SKM-1 treated with dmso at 0.1 percent for 144 hours (cell line): ENCODE results near the gene CYB5D1.

Experiments
- DNase-seq: peaks from one replicate; lab custom pipeline; 2025; ENCODE audit not compliant: unreplicated experiment; lab: John Stamatoyannopoulos, UW

Gene CYB5D1

DNA sequence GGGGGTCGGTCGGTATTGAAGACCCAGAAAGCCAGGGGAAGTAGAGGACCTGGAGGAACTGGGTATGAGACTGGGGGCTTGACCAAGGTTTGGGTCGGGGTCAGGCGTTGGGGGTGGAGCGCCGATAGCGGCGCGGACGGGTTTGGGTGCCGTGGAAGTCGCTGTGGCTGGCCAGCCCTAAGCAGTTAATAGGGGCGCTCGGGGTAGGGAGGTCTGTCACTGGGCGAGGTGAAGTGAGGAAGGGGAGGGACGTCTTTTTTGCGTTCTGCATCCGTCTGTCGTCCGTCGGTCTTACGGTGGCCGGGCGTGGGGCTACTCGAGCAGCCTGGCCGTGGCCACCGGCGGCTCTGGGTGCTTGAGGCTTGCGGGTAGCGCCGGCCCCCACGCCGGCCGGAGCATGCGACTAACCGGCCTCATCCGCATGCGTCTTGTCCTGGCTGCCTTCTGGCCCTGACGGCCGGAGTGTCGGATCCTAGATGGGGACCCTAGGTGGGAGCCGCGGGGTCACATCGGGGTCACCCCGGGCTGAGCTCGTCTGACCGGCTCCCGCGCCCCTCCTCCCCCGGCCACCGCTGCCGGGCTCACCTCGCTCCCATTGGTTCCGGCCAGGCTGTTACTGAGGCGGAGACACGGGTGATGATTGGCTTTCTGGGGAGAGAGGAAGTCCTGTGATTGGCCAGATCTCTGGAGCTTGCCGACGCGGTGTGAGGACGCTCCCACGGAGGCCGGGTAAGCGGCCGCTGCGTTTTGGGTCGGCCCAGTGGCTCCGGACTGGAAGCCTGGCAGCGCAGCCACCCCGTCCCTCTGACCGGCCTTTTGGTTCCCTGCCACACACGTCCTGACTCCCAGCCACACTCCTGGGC, 13.3 kb upstream of the CYB5D1 start:
- peak; percentile 75 for DNase-seq

DNA sequence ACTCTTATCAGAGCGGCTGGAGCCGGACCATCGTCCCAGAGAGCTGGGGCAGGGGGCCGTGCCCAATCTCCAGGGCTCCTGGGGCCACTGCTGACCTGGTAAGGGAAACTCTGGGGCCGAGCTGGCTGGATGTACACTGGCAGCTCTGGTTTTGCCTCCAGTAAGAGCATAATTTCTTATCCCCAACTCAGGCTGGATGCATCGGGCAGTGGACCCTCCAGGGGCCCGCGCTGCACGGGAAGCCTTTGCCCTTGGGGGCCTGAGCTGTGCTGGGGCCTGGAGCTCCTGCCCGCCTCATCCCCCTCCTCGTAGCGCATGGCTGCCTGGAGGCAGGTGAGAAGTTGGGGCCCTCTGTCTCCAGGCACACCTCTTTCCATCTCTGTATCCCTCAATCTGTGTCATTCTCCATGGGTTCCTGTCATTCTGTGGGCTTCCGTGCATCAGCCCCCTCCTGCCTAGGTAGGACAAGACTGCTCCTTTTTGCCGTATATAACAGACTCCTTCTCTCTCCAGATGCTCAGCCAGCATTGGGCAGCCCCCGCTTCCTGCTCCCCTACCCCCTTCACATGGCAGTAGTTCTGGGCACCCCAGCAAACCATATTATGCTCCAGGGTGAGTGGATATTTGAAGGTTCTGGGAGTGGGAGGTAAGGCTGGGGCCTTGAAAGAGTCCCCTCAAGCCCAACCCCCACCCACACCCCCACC, 12.3 kb upstream of the CYB5D1 start:
- DNase-seq, result no peak

DNA sequence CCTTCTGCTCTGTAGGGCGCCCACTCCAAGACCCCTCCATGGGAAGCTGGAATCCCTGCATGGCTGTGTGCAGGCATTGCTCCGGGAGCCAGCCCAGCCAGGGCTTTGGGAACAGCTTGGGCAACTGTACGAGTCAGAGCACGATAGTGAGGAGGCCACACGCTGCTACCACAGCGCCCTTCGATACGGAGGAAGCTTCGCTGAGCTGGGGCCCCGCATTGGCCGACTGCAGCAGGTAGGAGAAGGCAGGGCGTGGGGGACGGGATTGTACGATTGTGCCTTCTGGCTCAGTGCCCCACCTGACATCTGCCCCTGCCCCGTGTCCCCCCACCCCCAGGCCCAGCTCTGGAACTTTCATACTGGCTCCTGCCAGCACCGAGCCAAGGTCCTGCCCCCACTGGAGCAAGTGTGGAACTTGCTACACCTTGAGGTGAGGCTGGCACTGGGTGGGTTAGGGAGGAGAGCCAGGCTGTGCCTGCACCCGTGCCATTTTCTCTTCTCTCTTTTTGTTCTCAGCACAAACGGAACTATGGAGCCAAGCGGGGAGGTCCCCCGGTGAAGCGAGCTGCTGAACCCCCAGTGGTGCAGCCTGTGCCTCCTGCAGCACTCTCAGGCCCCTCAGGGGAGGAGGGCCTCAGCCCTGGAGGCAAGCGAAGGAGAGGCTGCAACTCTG, 11.6 kb upstream of the CYB5D1 start:
- DNase-seq, result no peak

DNA sequence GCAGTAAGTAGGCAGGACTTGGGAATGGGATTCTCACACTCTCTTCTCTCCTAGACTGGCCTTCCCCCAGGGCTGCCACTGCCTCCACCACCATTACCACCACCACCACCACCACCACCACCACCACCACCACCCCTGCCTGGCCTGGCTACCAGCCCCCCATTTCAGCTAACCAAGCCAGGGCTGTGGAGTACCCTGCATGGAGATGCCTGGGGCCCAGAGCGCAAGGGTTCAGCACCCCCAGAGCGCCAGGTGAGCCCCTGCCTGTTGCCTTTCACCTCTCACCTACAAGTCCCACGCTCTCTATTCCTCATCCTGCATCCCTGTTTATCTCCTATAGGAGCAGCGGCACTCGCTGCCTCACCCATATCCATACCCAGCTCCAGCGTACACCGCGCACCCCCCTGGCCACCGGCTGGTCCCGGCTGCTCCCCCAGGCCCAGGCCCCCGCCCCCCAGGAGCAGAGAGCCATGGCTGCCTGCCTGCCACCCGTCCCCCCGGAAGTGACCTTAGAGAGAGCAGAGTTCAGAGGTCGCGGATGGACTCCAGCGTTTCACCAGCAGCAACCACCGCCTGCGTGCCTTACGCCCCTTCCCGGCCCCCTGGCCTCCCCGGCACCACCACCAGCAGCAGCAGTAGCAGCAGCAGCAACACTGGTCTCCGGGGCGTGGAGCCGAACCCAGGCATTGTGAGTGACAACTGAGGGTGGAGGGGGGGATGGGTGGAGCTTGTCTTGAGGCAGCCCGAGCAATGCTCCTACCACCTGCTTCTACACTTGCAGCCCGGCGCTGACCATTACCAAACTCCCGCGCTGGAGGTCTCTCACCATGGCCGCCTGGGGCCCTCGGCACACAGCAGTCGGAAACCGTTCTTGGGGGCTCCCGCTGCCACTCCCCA, 10.8 kb upstream of the CYB5D1 start:
- no peak for DNase-seq

DNA sequence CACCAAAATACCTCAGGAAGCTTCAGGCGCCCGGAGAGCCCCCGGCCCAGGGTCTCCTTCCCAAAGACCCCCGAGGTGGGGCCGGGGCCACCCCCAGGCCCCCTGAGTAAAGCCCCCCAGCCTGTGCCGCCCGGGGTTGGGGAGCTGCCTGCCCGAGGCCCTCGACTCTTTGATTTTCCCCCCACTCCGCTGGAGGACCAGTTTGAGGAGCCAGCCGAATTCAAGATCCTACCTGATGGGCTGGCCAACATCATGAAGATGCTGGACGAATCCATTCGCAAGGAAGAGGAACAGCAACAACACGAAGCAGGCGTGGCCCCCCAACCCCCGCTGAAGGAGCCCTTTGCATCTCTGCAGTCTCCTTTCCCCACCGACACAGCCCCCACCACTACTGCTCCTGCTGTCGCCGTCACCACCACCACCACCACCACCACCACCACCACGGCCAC, 9.6 kb upstream of the CYB5D1 start:
- no peak for DNase-seq

DNA sequence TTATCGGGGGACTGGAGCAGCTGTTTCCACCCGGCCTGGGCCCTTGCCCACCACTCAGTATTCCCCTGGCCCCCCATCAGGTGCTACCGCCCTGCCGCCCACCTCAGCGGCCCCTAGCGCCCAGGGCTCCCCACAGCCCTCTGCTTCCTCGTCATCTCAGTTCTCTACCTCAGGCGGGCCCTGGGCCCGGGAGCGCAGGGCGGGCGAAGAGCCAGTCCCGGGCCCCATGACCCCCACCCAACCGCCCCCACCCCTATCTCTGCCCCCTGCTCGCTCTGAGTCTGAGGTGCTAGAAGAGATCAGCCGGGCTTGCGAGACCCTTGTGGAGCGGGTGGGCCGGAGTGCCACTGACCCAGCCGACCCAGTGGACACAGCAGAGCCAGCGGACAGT, 9.1 kb upstream of the CYB5D1 start:
- DNase-seq, result no peak

DNA sequence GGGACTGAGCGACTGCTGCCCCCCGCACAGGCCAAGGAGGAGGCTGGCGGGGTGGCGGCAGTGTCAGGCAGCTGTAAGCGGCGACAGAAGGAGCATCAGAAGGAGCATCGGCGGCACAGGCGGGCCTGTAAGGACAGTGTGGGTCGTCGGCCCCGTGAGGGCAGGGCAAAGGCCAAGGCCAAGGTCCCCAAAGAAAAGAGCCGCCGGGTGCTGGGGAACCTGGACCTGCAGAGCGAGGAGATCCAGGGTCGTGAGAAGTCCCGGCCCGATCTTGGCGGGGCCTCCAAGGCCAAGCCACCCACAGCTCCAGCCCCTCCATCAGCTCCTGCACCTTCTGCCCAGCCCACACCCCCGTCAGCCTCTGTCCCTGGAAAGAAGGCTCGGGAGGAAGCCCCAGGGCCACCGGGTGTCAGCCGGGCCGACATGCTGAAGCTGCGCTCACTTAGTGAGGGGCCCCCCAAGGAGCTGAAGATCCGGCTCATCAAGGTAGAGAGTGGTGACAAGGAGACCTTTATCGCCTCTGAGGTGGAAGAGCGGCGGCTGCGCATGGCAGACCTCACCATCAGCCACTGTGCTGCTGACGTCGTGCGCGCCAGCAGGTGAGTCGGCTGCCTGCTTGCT, 8.6 kb upstream of the CYB5D1 start:
- DNase-seq, result no peak

DNA sequence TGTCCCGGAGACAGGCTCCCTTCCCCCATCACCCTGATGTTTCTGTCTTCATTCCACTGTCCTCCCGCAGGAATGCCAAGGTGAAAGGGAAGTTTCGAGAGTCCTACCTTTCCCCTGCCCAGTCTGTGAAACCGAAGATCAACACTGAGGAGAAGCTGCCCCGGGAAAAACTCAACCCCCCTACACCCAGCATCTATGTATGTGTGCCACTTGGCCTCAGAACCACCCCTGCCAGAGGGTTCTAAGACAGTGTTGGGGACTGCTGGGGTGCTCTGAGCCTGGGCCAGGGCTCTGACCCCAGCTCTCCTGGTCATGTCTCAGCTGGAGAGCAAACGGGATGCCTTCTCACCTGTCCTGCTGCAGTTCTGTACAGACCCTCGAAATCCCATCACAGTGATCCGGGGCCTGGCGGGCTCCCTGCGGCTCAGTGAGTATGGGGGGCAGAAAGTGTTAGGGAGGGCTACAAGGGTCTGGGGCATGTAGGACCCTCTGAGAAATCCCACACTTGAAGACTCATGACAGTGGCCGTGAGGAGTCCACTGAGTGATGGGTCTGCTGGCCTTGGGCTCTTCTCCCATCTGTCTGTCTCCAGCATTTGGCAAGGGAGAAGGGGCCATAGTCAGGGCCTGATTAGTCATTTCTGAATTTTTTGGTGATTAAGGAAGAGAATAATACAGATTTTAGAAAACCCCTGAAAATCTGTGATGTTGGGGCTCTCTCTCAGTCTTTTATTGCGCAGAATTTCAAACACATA, 7.9 kb upstream of the CYB5D1 start:
- no peak for DNase-seq

DNA sequence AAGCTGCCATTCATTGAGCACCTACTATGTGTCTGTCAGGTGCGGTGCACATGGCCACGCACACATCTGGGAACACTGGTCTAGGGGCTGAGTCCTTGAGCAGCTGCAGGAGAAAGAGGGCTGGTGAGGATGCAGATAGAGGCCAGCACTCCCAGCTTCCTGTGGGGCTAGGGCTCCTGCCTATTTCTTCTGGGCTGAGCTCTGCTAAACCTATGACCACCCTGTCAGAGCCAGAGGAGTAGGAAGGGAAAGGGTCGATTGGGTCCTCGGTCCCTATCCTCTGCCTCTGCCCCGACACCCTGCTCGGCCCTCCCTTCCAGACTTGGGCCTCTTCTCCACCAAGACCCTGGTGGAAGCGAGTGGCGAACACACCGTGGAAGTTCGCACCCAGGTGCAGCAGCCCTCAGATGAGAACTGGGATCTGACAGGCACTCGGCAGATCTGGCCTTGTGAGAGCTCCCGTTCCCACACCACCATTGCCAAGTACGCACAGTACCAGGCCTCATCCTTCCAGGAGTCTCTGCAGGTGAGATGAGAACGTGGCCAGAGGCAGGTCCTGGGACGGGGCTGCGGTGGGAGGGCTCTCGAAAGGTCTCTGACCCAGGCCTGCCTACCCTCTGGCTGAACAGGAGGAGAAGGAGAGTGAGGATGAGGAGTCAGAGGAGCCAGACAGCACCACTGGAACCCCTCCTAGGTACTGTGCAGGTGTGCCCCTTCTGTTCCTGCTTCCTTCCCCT, 6.9 kb upstream of the CYB5D1 start:
- no peak for DNase-seq

DNA sequence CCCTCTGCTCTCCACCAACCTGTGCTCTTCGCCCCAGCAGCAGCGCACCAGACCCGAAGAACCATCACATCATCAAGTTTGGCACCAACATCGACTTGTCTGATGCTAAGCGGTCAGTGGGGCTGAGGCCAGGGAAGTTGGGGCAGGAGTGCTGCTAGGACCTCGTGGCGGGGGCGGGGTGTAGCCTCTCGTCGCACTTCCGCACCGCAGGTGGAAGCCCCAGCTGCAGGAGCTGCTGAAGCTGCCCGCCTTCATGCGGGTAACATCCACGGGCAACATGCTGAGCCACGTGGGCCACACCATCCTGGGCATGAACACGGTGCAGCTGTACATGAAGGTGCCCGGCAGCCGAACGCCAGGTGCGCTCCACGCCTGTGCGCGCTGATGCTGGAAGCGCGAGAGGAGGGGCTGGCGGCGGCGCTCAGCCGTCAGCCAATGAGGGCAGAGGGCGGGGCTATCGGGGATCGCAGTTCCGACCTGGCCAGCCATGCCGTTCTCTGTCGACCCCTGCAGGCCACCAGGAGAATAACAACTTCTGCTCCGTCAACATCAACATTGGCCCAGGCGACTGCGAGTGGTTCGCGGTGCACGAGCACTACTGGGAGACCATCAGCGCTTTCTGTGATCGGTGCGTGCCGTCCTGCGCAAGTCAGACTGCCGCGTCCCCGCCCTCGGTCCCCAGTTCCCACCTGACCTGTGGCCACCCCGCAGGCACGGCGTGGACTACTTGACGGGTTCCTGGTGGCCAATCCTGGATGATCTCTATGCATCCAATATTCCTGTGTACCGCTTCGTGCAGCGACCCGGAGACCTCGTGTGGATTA, 6.2 kb upstream of the CYB5D1 start:
- DNase-seq, result peak; percentile 47

DNA sequence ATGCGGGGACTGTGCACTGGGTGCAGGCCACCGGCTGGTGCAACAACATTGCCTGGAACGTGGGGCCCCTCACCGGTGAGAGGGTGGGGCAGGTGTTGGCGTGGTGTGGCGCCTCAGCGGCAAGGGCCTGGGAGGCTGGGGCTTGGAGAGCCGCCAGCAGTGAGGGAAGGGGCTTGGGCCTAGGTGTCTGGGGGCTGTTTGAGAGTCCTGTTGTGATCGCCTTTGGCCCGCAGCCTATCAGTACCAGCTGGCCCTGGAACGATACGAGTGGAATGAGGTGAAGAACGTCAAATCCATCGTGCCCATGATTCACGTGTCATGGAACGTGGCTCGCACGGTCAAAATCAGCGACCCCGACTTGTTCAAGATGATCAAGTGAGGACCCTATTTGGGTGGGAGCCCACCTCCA, 5.5 kb upstream of the CYB5D1 start:
- no peak for DNase-seq

DNA sequence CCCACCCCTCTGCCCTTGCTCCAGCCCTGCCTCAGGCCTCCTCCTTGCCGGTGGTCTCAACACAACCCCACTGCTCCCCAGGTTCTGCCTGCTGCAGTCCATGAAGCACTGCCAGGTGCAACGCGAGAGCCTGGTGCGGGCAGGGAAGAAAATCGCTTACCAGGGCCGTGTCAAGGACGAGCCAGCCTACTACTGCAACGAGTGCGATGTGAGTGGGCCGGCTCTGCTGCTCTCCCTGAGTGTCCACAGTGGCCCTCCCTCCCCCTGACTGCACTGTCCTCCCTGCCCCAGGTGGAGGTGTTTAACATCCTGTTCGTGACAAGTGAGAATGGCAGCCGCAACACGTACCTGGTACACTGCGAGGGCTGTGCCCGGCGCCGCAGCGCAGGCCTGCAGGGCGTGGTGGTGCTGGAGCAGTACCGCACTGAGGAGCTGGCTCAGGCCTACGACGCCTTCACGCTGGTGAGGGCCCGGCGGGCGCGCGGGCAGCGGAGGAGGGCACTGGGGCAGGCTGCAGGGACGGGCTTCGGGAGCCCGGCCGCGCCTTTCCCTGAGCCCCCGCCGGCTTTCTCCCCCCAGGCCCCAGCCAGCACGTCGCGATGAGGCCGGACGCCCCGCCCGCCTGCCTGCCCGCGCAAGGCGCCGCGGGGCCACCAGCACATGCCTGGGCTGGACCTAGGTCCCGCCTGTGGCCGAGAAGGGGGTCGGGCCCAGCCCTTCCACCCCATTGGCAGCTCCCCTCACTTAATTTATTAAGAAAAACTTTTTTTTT, 4.7 kb upstream of the CYB5D1 start:
- no peak for DNase-seq

DNA sequence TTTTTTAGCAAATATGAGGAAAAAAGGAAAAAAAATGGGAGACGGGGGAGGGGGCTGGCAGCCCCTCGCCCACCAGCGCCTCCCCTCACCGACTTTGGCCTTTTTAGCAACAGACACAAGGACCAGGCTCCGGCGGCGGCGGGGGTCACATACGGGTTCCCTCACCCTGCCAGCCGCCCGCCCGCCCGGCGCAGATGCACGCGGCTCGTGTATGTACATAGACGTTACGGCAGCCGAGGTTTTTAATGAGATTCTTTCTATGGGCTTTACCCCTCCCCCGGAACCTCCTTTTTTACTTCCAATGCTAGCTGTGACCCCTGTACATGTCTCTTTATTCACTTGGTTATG, 4.1 kb upstream of the CYB5D1 start:
- no peak for DNase-seq

DNA sequence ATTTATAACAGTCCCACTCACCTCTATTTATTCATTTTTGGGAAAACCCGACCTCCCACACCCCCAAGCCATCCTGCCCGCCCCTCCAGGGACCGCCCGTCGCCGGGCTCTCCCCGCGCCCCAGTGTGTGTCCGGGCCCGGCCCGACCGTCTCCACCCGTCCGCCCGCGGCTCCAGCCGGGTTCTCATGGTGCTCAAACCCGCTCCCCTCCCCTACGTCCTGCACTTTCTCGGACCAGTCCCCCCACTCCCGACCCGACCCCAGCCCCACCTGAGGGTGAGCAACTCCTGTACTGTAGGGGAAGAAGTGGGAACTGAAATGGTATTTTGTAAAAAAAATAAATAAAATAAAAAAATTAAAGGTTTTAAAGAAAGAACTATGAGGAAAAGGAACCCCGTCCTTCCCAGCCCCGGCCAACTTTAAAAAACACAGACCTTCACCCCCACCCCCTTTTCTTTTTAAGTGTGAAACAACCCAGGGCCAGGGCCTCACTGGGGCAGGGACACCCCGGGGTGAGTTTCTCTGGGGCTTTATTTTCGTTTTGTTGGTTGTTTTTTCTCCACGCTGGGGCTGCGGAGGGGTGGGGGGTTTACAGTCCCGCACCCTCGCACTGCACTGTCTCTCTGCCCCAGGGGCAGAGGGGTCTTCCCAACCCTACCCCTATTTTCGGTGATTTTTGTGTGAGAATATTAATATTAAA, 3.6 kb upstream of the CYB5D1 start:
- no peak for DNase-seq

DNA sequence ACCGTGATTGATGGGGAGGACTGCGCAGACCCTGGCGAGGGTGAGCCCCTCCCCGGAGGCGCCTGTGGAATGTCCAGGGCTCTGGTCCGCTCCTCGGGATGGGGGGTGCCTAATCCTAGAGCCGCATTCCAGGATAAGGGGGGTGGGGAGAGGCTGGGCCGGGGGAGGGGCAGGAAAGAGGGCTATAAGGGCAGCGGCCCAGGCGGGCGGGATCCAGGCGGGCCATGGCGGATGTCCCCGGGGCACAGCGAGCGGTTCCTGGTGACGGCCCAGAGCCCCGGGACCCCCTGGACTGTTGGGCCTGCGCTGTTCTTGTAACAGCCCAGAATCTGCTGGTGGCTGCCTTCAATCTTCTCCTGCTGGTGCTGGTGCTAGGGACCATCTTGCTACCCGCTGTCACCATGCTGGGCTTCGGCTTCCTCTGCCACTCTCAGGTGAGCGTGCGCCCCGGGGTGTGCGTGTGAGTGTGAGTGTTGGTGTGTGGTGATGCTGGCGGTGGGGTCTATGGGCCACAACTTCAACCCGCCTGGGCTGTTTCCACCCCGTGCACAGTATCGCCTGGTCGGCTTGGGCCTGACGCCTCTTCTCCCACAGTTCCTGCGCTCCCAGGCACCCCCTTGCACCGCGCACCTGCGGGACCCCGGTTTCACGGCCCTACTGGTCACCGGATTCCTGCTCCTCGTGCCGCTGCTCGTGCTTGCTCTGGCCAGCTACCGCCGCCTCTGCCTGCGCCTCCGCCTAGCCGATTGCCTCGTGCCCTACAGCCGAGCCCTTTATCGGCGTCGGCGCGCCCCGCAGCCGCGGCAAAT, 2.7 kb upstream of the CYB5D1 start, which contains the start of gene TMEM88:
TSS of gene TMEM88 (plus strand) at position 216 of the 809 bp plus-strand sequence. CDS start at position 225, 9 bp downstream.
- DNase-seq, result no peak

DNA sequence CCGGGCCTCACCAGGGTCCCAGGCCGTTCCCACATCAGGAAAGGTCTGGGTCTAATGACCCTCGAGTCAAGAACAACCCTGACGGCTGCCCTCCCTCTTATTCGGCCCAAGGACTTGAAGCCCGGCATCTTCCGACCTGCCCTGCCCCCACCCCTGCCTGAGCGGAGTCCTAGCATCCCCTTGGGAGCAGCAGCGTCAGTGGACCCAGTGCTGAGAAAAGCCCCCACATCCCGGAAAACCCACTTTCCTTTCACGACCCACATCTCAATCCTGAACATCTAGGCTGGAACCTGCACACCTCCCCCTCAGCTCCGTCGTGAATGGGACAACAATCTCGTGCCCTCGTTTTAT, 2.2 kb upstream of the CYB5D1 start:
- no peak for DNase-seq
